ENCODE data around the gene KIAA1217. TPM values are rescaled to one million over a fixed set of nuclear protein-coding genes. Genes with fewer than 3 reads are reported as not detected.

The KIAA1217 gene
- total RNA-seq, 1 experiment from 2014 or later: 48.3 TPM

GRCh38 chr10:24352399-24352798 lies 143.5 kb downstream of the KIAA1217 start:
- CTCF ChIA-PET: interaction anchor here (1.2 to 1.6 kb wide), 2 partner anchors 10 to 33 kb away, joined by 3 to 5 read pairs; no protein-coding TSS in a partner anchor
- intact Hi-C loops (cut with micrococcal nuclease): no loop called here
- no TSS peak for BruUV-seq (replicated peaks)
- no peak for DNase-seq (ENCODE audit: unreplicated experiment)
- Mint-ChIP-seq H3K36me3 (ENCODE audit: insufficient read depth, unreplicated experiment) (peaks cover 14% of the 10 kb centered on the region), H3K4me3 (ENCODE audit: unreplicated experiment) (no peak overlapping the region), H3K9me3 (ENCODE audit: unreplicated experiment) (no peaks in the 10 kb centered on the region), H3K27ac (ENCODE audit: low read depth, unreplicated experiment) (no peak overlapping the region), H3K4me1 (ENCODE audit: insufficient read depth, unreplicated experiment) (peaks cover 27% of the 10 kb centered on the region), H3K27me3 (ENCODE audit: insufficient read depth, unreplicated experiment) (no peaks in the 10 kb centered on the region)
- no peak for TF ChIP-seq CTCF (IDR thresholded peaks at IDR 0.05; ENCODE audit: unreplicated experiment)
- POLR2A ChIA-PET: no interaction called here

- H3K27me3 Mint-ChIP-seq (ENCODE audit: insufficient read depth, unreplicated experiment): no peaks in the 10 kb centered on the region
- no peak for DNase-seq (ENCODE audit: unreplicated experiment)
- TF ChIP-seq CTCF (IDR thresholded peaks at IDR 0.05; ENCODE audit: unreplicated experiment): no peak
- no peak overlapping the region for H3K4me3 Mint-ChIP-seq (ENCODE audit: unreplicated experiment)
- ChIA-PET CTCF (interaction anchor here (0.6 to 1.6 kb wide), 5 partner anchors 11 to 166 kb away, joined by 3 to 6 read pairs (median 4); no protein-coding TSS in a partner anchor), POLR2A (interaction anchor here (0.9 kb wide), 1 partner anchor 154 kb away, joined by 3 read pairs; no protein-coding TSS in a partner anchor)
- BruUV-seq (replicated peaks): no TSS peak
- no peaks in the 10 kb centered on the region for H3K9me3 Mint-ChIP-seq (ENCODE audit: unreplicated experiment)
- H3K4me1 Mint-ChIP-seq (ENCODE audit: insufficient read depth, unreplicated experiment): peaks cover 27% of the 10 kb centered on the region
- intact Hi-C loops (cut with micrococcal nuclease): no loop called here
- no peak overlapping the region for H3K27ac Mint-ChIP-seq (ENCODE audit: low read depth, unreplicated experiment)
- peaks cover 14% of the 10 kb centered on the region for H3K36me3 Mint-ChIP-seq (ENCODE audit: insufficient read depth, unreplicated experiment)
Observed at GRCh38 chr10:24353319-24353718, 144.4 kb downstream of the KIAA1217 start.

- DNase-seq (ENCODE audit: unreplicated experiment): no peak
- CTCF ChIA-PET: interaction anchor here (1.1 kb wide), 1 partner anchor 36 kb away, joined by 6 read pairs; no protein-coding TSS in a partner anchor
- intact Hi-C loops (cut with micrococcal nuclease): no loop called here
- H3K27ac Mint-ChIP-seq (ENCODE audit: low read depth, unreplicated experiment): no peak overlapping the region
- no TSS peak for BruUV-seq (replicated peaks)
- TF ChIP-seq CTCF (IDR thresholded peaks at IDR 0.05; ENCODE audit: unreplicated experiment): no peak
- no peaks in the 10 kb centered on the region for H3K9me3 Mint-ChIP-seq (ENCODE audit: unreplicated experiment)
- peaks cover 14% of the 10 kb centered on the region for H3K4me1 Mint-ChIP-seq (ENCODE audit: insufficient read depth, unreplicated experiment)
- H3K27me3 Mint-ChIP-seq (ENCODE audit: insufficient read depth, unreplicated experiment): no peaks in the 10 kb centered on the region
- no peak overlapping the region for H3K4me3 Mint-ChIP-seq (ENCODE audit: unreplicated experiment)
- peaks cover 9% of the 10 kb centered on the region for H3K36me3 Mint-ChIP-seq (ENCODE audit: insufficient read depth, unreplicated experiment)
- POLR2A ChIA-PET: no interaction called here
Observed at GRCh38 chr10:24355056-24355688, 146.2 kb downstream of the KIAA1217 start.

GRCh38 chr10:24357344-24358004 lies 148.5 kb downstream of the KIAA1217 start:
- intact Hi-C loops (cut with micrococcal nuclease): no loop called here
- no peak for DNase-seq (ENCODE audit: unreplicated experiment)
- ChIA-PET CTCF (interaction anchor here (0.5 to 9.3 kb wide), 9 partner anchors 12 to 1915 kb away, joined by 3 to 108 read pairs (median 3); no protein-coding TSS in a partner anchor), POLR2A (no interaction called here)
- BruUV-seq (replicated peaks): no TSS peak
- Mint-ChIP-seq H3K4me3 (ENCODE audit: unreplicated experiment) (no peak overlapping the region), H3K4me1 (ENCODE audit: insufficient read depth, unreplicated experiment) (peaks cover 6% of the 10 kb centered on the region), H3K36me3 (ENCODE audit: insufficient read depth, unreplicated experiment) (peaks cover 4% of the 10 kb centered on the region), H3K9me3 (ENCODE audit: unreplicated experiment) (no peaks in the 10 kb centered on the region), H3K27me3 (ENCODE audit: insufficient read depth, unreplicated experiment) (no peaks in the 10 kb centered on the region), H3K27ac (ENCODE audit: low read depth, unreplicated experiment) (no peak overlapping the region)
- no peak for TF ChIP-seq CTCF (IDR thresholded peaks at IDR 0.05; ENCODE audit: unreplicated experiment)
